Lung microvascular endothelial cell (primary cell): ENCODE measurements around the gene PEPD. TPM values are rescaled to one million over a fixed set of nuclear protein-coding genes. Genes with fewer than 3 reads are reported as not detected.

Experiments used
- DNase-seq, 2 donors: peaks; one replicate each; pipeline versions ENCODE4 v3.0.0 to v3.0.0-alpha.2; 2010; ENCODE audit warnings: low read depth in 2 of 2
- total RNA-seq: library from RNA; depleted of rRNA; stranded (reverse); fragments of >200 nt; gene quantifications from 2 replicates; pipeline ENCODE4 v1.2.1, GENCODE V29; 2014

The PEPD gene
- total RNA-seq, 1 donor from 2014 or later: 89.3 TPM

DNA sequence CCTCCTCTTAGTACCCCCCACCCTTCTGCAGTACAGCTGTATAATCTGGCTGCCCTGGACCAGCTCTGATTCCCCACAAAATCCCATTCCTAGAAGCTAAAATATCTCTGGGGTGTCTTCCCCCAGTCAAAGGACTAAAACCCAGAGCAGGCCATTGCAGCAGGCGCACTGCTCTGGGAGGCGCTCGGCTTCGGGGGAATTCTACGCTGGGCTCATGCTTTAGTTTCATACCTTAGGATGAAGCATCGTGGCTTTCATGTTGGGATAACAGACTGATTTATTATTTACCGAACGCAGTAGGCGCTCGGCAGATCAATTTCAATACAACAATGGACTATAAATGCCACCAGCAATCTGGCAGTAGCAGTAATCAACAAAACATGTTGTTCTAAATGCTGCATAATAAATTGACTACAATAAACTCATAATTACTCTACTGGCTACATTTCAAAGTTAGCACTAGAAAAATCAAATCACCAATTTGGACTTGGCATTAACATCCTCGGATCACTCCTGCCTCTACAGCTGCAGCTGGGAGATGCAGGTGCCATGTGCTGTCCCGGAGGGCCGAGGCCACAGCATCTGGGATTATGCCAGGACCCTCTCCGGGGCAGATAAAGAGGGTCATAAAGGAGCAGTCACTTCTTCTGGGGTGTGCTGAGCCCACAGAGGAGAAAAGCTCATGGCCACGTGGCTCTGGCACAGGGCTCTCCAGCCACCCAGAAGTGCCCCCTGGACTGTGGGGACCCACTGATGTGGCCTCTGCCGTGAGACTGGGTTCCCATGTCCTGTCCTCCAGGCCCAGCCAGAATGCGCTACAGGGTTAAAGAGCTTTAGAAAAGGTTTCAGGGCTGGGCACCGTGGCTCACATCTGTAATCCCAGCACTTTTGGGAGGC lies 112.8 kb downstream of the PEPD start:
- DNase-seq: no peak

DNA sequence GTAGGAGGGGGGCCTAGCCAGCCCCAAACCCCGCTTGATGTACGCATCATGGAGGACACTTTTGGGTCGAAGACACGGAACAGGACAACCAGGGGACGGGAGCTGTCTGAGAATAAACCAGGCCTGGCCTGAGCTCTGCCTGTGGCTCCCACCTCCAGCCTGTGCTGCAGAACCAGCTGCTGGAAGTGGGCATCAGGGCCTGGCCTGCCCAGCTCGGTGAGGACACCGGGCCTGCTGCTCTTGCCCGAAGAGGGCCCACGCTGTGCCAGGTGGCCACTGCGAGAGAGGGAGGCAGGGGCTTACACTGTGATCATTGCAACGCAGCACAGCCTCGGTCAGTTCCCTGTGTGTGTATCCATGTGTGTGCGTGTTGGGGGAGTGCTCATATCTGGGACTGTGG lies 113.5 kb downstream of the PEPD start:
- no peak for DNase-seq

DNA sequence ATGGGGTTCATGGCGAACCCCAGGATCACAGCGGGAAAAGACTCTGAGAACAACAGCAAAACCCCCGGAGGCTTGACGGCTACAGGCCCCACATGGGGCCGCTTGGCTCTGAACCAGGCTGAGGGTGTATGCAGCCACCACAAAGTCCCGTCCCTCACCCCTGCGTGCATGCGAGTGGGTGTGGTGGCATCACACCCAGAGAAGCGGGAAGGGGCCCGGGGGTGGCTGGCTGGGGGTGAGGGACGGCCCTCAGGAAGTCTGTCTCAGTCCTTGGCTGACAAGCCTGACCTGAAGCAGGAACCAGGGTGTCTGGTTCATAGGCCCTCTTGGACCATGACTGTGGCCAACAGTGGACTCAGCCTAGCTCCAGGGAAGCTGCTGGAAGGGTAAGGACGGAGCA lies 113.9 kb downstream of the PEPD start:
- no peak for DNase-seq

DNA sequence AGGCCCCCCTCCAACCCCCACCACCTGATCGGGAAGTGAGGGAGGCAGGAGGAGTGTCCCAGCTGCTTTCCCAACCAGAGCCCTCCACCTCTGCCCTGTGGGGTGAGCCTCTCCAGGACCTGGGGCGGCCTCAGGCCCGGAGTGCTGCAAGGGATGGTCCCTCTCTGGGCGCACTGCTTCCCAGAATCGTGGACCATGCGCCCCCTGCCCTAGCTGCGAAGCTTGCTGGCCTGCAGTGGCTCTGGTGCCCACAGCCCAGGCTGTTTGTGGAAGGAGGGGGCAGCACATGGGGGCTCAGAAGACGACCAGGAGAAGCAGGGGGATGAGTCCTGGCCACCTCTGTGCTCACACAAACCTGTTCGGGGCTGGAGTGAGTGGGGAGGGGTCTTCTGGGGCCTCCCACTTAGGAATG lies 114.4 kb downstream of the PEPD start:
- no peak for DNase-seq

DNA sequence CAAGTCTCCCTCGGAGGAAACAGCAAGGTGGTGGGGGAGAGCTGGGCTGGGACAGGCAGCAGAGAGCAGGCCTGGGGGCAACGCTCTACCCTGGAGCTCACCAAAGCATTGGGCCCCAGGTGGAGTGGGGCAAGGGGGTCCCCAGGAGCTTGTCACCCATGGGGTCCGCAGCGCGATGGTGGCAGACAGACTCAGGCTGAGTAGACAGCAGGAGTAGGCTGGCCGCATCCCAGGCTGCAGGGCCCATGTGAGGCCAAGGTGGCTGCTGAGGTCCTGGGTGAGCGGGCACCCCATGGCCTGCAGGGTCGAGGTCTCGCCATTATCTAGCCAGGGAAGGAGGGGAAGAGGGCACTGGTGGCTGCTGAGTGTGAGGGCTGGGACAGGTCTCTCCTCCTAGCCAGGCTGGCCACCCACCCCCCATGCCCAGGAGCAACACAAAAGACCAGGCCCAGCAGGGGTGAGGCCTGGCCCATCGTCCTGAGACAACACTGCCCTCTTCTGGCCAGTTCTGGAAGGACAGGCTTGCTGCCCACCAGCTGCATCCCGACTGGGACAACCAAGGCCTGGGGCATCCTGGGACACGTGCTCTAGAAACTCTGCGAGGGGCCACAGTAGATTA lies 115.0 kb downstream of the PEPD start:
- peak; percentile 62 to 74 for DNase-seq

DNA sequence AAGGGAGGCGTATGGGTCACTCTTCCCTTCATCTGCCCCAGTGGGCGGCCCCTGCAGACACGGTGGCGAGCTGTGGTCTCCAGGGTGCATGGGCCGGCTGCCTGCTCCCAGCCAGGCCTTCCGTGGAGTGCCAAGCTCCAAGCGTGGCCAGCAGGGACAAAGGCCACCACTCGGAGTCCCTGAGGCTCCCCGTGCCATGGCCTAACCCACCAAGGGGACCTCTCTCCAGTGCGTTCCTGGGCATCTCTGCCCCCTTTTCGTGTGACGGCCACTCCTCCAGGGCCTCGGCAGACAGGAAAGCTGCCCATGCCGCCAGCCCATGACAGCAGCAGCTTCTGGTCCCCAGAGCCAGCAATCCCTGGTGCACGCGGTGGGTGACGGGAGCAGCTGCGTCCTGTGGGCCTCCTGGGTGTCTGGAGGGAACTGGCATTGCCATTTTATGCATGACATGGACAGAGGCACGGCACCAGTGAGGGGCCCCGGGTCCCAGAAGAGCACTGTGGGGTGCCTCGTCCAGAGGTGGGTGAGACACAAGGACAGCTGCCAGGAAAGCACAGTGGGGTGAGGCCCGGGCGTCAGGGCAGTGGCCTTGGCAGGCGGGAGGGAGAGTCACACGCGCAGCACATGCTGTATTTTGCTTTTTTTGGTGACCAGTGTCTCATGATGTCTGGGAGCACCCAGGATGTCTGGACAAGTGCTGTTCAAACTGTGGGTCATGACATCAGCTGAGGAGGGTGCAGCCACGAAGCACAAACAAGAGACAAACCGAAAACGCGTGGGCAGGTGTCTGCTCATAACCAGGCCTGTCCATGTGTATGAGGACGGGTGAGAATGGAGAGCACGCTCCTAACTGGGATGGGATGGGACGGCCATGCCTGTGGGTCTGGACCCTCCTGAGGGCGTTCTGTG lies 115.8 kb downstream of the PEPD start:
- DNase-seq: no peak

DNA sequence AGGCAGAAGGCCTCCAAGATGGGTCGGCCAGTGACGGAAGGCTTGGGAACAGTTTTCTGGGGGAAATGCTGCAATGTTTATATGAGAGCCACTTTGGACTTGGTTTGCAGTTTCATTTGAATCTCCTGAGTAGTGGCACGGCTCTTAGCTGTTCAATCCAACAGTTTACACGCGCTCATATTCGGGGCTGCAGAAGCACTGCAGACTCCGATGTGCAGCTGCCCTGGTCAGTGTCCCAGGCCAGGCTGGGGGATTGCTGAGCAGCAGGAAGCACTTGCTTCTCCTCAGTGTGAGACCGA lies 116.4 kb downstream of the PEPD start:
- no peak for DNase-seq

DNA sequence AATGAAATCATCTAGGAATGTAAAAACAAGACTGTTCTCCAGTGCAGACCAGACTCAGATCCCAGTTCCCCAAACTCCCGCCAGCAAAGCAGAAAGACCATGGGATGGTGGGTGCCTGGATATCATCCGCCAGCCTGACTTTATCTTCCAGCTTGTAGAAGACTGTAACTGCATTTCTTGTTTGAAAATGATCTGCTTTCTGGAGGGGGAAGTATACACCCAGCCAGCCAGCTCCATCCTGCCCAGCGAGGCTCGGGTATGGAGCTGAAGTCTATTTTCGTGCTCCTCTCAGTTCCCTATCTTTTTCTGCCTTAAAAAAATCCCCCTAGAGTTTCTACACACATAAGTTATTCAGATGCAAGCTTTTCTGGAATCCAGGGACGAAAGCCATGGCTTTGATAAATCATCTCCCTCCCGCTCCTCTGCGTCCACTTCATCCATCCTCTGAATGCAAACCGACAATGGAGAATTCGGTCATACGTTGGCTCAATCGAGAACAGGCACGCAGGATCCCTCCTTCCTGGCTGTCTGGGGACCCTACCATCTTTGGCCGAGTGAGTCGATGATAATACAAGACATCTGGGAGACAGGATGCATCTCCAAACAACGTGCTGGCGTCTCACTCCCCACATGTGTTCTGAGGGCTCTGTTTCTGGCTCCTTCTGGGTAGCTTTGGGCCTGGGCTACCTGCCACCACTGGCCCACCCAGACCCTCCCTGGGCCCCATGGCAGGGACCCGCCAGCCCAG lies 116.9 kb downstream of the PEPD start:
- DNase-seq: no peak

DNA sequence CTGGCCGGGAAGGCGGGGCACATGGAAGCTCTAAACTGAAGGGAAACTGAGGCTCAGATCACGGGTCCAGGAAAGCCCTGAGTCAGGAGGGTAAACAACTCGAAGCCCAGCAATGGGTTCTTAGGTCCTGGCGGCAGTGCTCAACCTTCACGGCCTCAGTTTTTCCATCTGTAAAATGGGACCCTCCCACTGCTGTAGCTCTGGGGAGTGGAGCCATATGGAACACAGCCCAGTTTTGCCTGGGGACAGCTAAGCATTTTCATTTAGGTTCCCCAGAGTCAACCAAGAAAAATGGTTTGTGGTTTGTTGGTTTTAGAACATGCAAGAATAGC lies 117.7 kb downstream of the PEPD start:
- DNase-seq: no peak

DNA sequence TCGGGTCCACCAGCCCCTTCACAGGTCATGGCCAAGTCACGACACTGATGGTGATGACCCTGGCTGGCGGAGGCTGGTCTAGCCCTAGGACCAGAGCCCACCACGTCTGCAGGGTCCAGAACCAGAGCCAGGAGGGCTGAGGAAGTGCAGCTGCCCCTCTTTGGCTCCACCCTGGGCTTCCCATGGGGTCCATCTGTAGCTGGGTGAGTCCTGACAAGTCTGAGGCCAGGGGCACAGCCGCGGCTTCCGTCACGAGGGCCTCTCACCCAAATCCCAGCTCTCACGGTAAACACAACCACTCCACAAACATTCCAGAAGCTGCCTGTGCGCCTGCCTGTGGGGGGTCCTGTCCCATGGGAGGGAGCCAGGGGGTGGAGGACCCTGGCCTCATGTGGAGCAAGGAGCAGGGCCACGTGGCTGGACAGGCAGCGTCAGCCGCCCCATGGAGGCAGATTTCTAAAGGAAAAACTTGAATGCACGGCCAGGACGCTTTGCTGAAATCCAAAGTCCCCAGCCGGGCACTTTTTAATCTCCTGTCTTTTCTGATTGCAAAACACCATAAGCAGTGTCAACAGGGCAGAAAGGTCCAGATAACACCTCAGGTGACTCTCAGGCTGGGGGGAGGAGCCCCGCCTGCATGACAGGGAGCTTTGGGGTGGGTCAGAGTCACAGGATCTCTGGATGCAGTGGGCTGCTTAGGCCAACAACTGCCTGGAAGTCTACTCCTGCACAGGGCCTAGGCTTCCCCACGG lies 118.2 kb downstream of the PEPD start:
- no peak for DNase-seq

DNA sequence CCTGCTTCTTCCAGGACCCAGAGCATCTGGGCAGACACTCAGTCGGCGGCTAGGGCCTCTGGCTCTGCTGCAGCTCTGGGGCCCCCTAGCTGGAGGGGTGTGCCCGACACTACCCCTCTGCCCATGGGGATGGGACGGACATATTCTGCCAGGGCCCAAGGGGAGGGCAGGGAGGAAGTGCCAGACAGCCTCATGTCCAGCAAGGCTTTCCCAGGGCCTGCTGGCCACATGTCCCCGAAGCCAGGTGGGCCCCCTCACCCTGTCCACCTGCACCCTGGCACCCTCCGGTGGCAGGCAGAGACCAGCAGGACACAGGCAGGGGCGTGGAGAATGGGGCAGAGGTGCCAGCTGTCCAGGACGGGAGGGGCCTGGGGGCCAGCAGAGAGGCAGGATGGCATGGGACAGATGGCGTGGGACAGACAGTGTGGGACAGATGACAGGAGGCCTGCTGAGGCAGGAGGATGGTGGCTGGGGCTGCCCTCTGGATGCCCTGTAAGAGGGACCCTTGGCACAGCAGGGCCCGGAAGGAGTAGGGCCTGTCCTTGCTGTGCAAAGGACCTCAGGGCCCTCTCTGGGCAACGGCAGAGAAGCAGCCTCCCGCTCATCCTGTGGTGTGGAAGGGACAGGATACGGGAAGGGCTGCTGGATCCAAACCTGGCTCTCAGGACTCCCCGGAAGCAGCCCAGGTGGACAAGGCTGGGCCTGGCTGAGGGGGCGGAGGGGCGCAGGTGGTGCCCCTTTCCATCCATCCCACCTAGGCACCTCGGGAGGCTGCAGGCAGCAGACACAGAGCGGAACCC lies 119.0 kb downstream of the PEPD start:
- DNase-seq: no peak

DNA sequence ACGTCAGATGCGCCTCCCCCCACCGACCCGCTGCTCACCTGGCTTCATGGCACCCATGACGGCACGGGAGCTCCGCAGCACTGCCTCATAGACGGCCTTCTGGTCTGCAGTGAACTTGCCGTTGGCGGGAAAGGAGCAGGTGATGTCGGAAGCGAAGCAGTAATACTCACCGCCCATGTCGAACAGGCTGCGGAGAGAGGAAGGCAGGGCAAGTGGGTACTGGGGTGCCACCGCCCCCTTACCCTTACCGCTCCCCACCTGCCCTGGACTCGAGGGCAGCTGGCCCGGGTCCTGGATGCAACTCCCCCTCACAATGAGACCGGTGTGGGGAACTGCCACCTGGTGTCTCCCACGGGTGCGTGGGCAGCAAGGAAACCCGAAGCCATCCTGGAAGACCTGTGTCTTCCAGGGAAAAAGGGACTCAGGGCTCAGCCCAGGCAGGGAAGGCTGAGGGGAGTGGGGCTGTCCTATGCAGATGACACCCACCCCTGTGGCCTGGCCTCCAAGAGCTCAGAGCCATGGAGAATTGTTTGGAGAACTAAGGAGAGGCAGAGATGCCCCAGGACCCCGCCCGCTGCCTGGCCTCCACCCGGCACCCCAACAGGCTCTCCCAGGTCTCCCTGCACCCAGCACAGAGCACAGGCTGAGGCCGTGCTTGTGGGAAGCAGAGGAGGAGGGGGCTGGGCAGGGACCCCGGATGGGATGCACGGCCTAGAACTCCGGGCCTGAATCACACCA lies 119.7 kb downstream of the PEPD start:
- DNase-seq: no peak

DNA sequence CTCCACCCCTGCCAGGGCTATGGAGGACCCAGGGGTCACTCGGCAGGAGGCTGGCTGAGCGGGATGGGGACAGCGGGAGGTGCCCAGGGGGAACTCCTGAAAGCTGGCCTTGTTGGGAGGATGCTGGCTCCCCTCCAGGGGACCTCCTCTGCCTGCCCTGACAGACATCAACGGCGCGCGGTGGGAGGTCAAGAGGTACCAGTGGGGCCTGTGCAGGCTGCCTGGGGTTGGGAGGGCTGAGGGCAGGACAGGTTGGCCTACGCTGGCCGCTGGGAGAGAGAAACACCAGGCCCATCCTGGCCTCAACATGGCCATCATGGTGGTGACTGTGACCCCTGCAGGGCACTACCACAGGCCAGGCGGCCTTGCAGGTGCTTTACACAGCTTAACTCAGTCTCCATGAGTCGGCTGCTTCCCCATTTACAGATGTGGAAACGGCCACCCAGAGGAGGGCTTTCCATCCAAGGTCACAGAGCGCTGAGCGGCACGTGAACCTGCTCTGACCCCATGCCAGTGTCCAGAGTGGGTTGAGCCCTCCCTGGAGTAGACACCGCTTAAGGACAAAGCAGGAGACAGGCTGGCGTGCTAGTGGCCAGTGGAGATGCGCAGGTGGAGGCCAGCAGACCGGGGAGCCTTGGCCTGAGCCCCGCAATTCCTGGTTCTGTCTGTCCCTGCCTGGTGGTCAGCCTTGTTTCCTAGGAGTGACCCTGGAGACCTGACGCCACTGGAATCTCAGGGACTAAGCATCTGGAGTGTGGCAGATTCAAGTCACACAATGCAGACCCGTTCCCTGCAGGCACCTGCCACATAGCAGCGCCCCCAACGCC lies 120.5 kb downstream of the PEPD start:
- DNase-seq: no peak

DNA sequence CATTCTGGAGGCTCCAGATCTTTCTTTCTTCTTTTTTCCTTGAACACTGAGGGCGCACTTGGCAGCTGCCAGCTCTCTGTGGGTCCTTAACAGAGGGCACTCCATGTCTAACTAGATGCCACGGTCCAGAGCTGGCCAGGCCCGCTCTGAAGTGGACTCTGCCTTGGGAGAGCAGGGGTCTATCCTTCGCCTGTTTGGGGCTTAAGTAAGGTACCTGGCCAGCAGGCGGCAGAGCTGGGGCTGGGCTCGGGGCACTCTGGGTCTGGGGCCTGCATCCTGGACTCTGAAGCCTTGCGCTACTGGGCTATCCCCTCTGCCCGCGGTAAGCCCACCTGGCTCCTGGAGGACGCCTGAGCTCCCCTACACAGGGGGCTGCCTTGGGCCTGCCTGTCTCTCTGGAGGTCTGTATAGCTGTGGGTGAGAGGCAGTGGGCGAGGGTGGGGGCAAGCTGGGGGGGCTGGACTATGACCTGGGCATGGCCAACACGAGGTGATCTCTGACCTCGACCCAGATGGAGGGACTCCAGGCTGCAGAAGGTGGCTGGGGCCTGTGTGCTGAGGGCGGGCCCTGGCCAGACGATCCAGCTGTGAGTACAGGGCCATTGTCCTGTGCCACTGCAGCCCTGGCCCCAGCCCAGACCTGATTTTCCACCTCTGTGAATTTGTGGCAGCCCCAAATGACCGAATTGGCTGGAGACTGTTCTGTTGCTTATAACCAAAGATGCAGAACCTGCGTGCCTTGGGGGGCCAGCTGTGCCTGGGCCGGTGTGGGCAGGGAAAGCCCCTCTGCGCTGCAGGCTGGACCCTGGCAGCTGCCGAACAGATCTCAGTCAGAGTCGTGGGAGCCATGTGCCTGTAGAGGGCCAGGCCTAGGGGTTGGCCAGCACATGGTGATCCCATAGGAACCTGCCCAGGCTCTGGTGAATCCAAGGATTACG lies 121.6 kb downstream of the PEPD start:
- no peak for DNase-seq

DNA sequence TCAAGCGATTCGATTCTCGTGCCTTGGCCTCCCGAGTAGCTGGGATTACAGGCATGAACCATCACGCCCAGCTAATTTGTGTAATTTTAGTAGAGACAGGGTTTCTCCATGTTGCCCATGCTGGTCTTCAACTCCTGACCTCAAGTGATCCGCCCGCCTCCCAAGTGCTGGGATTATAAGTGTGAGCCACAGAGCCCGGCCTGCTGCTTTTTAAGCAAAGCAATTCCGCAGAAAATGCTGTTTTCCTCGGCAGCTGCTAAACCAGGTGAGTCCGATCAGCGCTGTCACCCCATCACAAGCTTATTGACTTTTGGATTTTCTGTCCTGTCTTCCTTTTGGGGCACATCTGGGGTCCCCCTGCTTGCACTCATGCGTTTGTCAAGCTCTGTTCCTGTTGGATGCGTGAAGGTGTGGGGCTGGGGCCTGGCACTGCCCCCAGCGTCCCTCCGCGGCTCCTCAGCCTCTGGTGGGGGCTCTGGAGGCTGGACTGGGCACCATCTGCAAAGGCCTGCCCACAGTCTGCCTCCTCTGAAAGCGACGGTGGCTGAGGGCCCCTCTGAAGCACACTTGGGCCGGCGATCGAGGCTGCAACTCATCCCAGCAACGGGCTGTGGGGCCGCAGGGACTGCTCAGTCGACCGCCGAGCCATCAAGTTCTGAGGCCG lies 122.4 kb downstream of the PEPD start:
- no peak for DNase-seq

DNA sequence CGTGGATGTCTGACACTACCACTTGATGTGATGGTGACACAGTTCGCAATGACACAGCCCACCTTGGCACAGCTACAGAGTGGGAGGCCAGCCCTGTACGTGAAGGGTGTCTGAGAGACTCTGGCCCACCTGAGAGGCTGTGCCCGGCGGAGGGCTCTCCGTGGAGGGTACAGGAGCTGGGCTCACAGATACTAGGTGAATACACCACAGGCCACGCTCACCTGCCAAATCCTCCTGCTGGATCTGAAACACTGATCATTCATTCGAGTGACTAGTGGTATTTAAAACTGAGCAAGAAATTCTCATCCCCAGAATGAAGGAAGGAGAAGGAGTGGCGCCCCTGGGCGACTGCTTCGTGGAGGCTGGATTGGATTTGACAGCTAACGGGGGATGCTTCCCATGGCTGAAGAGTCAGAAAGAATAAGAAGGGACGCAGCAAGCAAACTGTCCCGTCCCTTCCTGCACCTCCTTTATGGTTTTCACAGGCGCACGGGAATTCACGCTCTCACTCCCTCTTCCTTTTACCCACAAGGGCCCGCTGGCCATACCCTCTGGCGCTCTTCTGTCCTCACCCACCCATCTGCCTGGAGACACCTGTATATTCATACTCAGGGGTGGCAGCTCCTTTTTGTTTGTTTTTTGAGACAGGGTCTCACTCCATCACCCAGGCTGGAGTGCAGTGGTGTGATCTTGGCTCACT lies 123.1 kb downstream of the PEPD start:
- DNase-seq: no peak
